Sigmoid colon (tissue), 4 donors: ENCODE data around the gene CYP26B1.

Source experiments
- CTCF ChIP-seq, 4 experiments: fragments of 450-650 bp in 3 of 4; fragments of 200-600 bp in 1 of 4; IDR thresholded peaks; one replicate each; pipeline ENCODE4 v1.5.1; 2016 to 2019; ENCODE audit warnings: antibody characterized with exemption in 4 of 4, mild to moderate bottlenecking in 3 of 4, moderate library complexity in 2 of 4
- POLR2A ChIP-seq, 2 donors: fragments of 450-650 bp; IDR thresholded peaks; one replicate each; pipeline ENCODE4 v1.6.1; 2016; ENCODE audit warnings: antibody characterized with exemption in 2 of 2, mild to moderate bottlenecking in 2 of 2, moderate library complexity in 2 of 2
- POLR2AphosphoS5 ChIP-seq, 4 donors: sonication (generic); formaldehyde crosslinking; IDR thresholded peaks; one replicate each; pipeline ENCODE4 v1.6.1; 2017; ENCODE audit warnings: antibody characterized with exemption in 4 of 4

- TF ChIP-seq POLR2A (IDR thresholded peaks at IDR 0.05) (no peak), CTCF (IDR thresholded peaks at IDR 0.05) (no peak), POLR2AphosphoS5 (IDR thresholded peaks at IDR 0.05) (no peak)
Observed at GRCh38 chr2:72114693-72115051, 33.0 kb downstream of the CYP26B1 start.
